Islet of Langerhans (tissue), 1 donor: ENCODE measurements around the gene PADI4.
"Not testable (repeated sequence)": the region's sequence is repeated elsewhere in the genome, so short reads cannot be mapped to it uniquely, and the experiment has no call there.

ENCODE experiments used
- FAIRE-seq: peaks from one replicate; lab custom pipeline; 2011; peaks lifted over from hg19 to GRCh38; lab: Jason Lieb, UNC

PADI4 gene

DNA sequence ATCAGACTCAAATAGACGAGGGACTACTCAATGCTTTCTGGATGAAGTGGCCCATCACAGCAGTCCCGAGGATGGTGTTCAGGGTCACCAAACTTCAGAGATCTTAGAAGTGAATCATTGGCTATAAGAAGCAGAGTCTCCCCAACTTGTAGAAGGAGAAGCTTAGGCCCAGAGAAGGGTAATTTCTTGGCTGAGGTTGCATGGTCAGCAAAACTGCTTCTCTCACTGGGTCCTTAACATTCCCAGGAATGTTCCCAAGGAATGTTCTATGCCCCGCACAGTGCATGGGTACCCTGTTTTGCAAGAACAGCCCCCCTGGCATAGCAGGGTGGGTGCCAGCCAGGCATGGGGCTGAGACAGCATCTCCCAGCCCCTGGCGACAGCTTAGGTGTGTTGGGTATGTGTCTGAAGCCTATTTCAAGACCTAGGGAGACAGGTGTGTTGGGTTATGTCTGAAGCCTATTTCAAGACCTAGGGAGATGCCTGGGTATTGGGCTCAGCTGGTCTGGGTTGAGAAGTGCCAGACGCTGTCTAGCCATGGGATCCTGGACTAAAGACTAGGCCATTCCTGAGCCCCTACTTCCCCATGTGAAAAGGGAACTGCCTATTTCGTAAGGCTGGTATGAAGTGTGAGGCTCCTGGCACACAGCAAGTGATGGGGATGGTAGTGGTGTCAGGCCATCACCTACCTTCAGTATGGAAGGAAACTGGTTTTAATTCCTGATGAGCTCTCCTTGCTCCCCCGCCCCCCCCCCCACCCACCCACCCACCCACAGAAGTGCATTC is 90.1 kb downstream of the PADI4 start:
- no peak for FAIRE-seq

DNA sequence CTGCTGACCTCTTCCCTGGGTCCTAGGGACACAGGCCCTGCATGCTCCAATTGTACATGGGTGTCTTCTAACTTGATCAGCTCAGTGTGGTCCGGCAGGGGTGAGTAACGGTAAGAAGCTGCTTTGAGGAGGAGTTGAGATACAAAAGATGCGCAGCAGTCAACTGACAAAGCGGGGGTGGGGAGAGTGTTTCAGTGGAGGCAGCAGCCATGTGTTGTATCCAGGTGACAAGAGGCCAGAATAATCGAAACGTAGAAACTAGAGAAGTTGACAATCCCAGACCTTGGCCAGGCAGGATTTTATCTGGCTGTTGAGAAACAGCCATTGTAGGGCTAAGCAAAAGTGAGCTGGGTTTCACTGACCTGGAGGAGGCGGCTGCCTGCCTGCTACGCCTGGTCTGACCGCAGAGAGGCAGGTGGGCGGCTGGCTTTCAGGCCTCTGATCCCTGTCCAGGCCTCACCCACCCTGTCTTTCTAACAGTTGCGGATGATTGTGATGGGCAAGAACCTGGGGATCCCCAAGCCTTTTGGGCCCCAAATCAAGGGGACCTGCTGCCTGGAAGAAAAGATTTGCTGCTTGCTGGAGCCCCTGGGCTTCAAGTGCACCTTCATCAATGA is 92.8 kb downstream of the PADI4 start:
- no peak for FAIRE-seq

DNA sequence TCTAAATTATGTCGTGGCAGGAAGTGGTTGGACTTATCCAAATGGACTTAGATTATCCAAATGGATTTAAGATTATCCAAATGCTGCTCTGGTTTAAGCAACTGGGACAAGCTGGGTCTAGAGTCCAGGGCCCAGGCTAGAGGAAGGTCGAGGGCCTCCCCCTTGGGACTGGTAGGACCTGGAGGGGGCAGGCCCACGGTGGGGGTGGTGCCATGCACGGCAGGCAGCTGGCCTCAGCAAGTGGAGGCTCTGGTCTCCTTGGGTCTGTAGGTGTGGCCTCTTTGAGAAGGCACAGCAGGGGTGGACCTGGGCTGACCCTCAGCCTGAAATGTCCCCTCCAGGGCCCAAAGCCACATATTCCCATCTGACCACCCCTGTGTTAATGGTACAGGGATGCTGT is 93.8 kb downstream of the PADI4 start:
- no peak for FAIRE-seq

DNA sequence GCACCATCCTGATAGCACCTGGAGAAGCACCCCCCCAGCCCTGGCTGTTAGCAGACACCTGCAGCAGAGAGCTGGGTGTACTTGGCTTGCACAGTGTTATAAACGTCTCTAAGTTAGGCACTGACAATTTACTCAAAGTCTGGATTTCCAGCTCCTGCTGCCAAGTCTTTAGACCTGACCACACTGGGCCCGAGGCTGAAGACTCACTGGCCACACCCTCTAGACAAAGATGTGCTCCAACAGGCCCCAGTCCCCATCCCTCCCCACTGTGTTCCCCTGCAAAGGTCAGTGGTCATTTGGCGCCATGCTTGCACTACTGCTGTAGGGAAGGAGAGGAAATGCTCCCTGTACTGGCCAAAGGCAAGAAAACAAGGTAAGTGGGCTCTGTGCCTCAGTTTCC is 95.1 kb downstream of the PADI4 start:
- FAIRE-seq, result no peak

DNA sequence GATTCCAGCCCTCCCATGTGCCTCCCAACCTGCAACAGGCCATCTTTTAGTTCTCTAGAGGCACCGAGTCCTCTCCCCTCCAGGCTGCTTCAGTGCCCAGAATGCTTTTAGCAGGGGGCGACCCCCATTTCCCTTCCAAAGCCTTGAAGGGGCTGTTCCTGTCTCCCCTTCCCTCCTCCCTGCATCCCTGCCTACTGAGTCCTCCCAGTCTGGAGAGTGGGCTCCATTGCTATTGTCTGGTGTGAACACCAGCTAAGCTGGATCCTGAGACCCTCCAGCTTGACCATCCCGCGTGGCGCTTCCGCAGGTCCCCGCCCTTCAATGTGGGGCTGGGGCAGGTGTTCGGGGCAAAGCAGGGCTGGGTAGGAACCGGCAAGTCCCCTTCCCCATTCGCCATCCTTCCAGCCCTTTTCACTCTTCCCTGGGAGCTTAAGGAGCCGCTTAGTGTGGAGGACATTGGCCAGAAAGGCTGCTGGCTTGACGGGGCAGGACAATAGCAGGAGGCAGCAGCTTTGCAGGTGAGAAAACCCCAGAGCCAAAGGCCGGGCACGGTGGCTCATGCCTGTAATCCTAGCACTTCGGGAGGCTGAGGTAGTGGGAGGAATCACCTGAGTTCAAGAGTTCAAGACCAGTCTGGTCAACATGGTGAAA is 96.2 kb downstream of the PADI4 start:
- no peak for FAIRE-seq

DNA sequence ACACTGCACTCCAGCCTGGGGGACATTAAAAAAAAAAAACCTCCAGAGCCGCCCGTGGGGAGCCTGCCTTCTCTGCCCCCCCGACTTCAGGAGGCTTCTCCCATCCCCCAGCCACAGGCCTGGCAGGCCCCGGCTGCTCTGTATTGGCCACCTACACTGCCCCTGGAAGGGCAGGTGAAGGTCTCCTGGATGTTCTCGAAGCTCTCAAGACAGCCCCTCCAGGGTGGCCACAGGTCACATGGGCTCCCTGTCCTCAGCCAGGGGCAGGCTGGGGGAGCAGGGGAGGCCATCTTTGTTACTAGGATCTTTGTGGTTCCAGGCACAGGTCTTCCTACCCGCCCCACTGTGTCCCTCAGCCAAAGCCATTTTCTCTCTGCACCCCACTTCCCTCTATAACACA is 96.8 kb downstream of the PADI4 start:
- no peak for FAIRE-seq

DNA sequence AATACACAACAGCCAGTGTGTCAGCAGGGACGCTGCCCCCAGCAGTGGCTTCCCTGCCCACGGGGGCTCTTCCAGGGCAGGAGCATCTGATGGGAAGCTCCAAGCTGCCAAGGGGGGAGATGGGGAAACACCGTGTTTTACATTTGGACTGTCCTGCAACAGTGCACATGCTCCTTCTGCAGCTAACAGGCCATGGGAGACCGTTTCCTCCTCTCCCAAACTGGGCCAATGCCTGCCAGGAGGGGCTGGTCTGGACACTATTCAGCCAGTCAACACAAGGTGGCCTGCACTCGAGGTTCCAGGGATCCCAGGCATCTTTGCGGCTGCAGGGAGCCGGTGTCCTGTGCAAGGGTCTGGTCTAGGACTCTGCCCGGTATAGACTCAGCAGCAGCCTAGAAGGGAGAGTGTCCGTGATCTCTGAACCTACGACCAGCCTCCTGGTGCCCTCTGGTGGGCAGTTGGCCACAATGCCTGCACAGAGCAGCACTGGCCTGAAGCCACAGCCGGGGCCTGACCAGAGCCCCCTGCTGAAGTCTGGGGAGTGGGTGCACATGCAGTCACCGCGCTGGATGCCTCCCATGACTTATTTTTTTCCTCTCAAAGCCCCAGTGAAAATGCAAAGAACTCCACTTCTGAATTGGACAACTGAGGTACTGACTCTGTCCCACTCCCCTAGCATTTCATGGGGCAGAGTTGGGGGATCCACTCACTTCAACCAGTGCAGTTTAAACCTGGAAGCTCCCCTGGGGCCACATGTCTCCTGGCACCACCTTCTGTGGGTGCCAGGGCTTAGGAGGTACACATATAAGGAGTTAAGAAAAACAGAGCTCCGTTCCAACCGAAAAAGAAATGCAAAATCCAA is 98.1 kb downstream of the PADI4 start:
- FAIRE-seq, result no peak

DNA sequence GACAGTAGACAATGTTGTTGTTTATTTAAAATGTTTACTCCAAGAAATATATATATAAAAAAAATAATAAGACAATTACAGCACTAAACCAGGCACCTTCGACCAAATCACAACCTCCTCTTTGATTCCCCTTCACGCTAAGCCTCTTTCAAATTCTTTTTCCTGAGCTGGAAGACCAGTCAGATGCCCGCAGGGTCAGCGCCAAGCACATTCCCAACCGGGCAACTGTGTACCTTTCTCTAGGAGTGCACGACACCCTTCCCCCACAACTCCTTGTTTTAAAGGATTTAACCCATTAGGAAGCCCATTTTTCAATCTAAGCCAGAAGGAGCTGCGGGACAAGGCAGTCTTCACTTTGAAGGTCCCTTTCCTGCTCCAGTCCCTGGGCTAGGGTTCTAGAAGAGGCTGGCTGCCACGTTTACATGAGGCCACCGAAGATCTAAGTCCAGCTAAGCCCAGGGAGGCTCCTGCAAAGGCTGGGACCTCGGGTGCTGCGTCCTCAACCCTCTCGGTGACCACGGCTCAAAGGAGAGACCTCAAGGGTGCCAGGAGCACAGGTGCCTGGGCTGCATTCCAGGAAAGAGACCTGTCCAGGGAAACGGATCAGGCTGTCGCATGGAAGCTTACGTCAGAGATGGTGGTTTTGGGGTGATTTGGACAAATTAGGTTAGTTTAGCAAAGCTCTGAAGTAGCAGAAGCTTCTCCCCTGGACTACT is 98.9 kb downstream of the PADI4 start:
- FAIRE-seq, result not testable (repeated sequence)

DNA sequence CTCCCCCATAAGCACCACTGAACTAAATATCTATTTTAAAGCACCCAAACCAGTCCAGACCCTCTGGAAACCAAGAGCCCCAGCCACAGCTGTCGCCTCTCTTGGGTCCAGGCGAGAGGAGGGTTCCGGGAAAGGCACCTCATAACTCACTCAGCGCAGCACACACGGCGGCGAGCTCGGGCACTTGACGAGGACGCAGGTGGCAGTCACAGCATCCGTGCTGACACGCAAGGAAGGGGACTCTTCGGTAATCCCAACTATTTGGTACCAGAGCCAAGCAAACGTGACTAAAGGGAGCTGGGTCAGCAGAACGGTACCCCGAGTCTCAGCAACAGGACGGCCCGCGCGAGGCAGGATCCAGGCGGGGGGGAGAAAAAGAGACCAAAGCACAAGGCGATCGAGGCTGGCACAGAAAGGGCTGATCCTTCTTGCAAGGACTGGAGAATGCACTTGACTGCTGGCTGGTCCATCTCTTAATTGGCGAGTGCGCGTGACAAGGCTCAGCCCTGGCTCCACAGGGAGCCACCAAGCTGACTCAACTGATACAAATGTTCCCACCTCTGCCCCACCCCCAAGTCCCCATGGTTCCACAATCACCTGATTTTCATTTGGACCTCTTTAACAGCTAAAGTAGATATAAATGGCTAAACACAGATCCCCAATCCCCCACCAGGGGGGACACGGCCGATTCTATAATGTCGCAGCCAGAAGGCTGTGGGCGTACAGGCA is 100.0 kb downstream of the PADI4 start:
- FAIRE-seq, result not testable (repeated sequence)

DNA sequence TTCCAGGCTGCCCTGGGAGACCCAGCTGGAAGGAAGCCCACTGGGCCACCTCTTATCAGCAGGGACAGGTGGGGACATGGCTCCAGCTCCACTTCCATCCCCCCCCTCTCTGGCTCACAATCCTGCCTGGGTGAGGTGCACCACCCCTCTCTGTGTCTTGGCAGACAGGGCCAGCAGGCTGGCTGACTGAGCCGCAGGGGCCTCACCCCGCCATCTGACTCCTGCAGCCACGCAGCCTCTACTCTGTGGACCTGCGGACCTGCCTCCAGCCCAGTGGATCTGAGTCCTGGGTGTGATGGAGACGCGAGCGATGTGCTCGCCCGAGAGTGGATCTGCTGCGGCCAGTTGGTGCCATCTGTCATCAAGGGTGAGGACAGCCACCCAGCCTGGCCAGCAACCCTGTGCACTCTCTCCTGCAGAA is 101.4 kb downstream of the PADI4 start:
- FAIRE-seq, result no peak

DNA sequence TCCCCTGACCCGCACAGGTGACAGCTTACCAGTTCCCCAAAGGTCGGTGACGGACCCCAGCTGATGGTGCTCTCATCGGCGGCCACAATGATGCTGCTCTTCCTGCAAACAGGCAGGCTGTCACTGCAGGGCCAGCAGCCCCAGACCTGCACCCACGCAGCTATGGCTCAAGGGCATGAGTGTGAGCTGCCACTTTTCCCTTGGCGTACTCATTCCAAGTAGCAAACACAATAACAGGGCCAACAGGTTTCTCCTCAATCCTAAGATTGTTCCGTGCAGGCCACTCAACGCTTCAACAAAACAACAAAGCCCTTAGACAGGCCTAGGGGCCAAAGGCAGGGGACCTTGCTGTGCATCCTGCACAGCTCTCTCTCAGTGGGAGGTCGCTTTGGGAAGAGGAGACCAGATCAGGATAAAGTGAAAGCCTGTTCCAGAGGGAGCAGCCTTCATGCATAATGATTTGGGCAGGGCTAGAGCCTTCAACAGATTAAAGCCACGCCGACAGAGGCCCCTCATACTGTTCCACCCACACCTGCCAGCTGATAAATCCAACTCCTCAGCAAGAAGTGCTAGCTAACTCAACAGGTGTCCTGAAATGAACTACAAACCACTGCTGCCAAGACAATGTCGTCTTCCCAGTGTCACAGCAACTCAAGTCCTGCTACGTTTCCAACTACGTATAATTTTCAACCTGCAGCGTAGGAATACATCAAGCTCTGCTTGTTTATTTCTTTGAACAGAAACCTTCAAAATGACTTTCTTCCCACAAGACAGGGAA is 104.3 kb downstream of the PADI4 start:
- no peak for FAIRE-seq
